GM21576 (cell line): ENCODE data around the gene SLC38A3.
"Not testable (repeated sequence)": the region's sequence is repeated elsewhere in the genome, so short reads cannot be mapped to it uniquely, and the experiment has no call there.

Experiments used
- ATAC-seq: cut with Tn5 transposase; IDR thresholded peaks from one replicate; pipeline ENCODE4 v1.9.1; 2021; ENCODE audit warnings: mild to moderate bottlenecking, moderate library complexity; ENCODE audit not compliant: unreplicated experiment

Gene SLC38A3

DNA sequence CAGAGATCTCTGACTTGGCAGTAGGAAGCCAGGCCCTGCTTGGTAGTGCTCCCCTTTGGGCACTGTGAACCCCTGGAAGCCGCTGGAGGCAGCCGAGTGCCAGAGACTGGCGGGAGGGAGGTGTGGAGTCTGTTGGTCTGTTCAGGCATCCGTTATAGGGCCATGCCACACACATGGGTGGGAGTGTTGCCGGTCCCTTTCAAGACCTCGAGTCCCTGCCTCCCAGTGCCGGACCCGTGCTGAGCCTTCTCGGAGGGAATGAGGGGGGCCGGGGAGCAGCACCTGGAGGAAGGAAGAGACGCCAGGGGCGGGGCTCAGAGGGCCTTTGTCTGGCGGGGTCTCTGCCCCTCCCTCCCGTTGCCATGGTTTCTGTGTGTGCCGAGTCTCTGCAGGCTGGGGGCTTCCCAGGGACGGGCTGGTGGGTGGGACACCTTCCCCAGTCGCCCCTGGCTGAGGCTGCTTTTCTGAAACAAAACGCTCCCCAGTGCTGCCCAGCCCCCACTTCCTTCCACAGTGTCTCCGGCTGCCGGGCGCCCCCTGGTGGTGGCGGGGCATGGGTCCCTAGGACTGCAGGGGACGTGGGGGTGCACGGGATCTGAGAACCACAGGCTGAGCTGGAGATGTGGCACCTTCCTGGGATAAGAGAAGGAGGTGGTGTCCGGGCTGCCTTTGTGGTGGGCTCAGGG is 40.9 kb downstream of the SLC38A3 start:
- ATAC-seq = peak; percentile 53

DNA sequence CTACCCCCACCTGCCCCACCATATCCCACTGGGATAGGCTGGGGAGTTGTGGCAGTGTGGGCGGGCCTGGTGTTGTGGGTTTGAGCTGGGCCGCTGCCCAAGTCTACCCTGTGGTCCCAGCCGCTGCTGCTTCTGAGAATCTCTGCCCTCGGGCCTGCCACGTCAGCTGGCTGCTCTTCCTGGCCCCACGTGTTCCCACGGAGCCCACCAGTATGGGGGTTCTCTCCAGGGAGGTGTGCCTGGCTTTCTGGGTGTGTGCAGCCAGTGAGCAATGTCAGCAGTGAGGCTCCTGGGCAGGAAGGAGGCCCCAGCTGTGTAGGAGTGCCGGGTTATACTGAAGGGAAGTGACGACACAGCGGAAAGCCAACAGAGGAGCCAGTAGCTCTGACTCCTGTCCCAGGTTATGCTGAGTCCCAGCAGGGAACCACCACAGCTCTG is 41.5 kb downstream of the SLC38A3 start:
- ATAC-seq = peak; percentile 46

DNA sequence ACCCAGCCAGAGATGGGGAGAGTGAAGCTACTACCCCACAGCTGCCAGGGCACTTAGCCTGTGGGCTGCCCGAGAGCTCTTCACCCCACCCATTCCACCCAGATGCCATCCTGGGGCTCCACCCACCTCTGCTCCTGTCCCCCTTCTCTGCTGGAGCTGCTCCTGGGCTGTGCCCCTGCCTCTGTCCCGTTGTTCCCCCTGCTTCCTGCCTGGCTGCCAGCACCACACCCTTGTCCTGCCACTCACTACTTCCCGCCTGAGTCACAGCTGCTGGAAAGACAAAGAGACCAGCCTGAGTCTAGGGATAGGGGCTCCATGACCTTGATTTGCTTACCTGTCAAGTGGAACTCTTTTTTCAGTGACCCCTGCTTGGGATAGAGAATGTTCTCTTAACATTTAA is 43.3 kb downstream of the SLC38A3 start:
- ATAC-seq = no peak

DNA sequence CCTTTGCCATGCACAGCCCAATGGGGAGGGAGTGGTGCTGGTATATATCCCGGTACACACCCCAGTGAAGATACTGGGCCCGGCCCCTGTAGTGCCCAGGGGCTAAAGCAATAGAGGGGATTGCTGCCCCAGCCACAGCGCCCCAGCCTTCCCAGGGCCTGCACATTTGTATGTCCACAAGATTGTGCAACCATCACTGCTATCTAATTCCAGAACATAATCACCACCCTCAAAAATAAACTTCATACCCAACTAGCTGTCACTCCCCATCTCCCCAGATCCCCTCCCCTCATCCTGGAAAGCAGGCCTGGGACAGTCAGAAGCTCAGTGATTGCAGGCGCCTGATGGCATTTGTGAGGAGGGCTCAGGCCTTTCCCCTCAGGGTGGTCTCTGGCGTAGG is 44.4 kb downstream of the SLC38A3 start:
- ATAC-seq = no peak

DNA sequence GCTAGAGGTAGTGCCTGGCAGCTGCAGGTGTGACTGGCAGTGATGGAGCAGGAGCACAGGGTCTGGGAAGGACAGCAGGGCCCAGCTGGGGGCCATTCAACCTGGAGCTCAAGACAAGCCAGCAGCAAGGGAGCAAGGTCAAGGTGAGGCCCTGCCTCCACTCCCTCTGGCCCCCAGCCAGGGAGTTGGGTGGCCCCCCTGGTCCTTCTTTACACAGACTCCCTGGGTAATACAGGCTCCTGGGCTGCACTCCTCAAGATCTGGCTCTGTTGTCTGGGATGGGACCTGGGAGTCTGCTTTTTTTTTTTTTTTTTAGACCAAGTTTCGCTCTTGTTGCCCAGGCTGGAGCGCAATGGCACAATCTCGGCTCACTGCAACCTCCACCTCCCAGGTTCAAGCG is 45.4 kb downstream of the SLC38A3 start:
- no peak for ATAC-seq

DNA sequence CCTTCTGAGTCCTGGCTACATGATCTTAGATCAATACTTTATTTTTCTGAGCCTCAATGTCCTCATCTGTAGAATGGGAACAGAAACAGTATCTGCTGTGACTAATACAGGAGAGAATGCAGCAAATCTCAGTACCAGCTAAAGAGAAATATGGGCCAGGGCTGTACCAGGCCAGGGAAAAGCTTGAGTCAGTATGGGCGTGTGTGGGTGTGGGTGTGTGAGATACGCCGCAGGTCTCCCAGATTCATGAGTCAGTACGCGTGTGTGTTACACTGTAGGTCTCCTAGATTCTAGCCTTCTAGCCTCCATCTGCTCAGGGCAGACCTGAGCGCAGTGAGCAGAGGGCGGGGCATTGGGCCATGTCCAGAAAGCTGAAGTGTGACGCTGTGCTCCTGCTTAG is 46.1 kb downstream of the SLC38A3 start:
- ATAC-seq = no peak

DNA sequence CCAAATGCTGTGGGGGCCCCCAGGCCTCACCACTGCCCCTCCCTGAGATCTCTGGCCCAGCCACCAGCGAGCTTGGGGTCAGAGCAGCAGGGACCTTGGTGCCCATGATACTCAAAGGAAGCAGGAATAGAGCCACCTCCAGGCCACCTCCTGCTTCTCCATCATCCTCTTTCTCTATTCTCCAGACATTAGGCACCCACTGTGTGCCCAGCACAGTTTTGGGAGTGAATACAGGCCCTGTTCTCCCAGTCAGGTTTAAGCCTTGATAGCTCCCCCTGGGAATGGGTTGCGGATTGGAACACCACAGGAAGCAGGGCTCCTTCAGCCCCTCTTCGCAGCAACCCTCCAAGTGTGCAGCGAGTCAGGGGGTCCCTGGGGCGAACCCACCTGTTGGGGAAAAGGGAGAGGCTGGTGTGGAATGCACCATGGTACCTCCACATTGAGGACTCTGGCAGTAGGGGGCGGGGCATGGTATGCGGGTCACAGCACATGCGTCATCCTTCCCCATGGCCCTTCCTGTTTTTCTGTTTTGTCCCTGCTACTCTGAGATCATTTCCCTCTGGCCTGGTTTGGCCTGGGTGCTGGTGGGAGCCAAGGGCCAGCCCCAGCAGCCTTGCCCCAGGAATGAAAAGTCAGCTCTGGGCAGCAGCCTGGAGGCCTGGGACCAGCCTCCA is 49.6 kb downstream of the SLC38A3 start:
- no peak for ATAC-seq

DNA sequence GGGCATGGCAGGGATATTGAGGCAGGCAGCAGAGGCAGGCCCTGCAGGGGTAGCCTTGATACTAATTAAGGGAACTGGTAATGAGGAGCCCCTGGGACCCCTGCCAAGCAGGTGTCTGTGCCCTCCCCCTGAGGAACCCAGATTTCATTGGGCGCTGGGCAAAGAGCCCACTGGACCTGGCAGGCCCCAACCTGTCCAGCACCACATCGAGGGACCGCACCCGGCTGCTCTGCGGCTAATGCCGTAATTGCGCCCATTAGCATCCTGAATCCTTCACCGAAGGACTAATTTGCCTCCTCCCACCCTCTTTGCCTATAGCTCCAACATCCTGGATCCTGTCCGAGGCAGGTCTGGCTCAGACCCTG is 50.2 kb downstream of the SLC38A3 start:
- no peak for ATAC-seq

DNA sequence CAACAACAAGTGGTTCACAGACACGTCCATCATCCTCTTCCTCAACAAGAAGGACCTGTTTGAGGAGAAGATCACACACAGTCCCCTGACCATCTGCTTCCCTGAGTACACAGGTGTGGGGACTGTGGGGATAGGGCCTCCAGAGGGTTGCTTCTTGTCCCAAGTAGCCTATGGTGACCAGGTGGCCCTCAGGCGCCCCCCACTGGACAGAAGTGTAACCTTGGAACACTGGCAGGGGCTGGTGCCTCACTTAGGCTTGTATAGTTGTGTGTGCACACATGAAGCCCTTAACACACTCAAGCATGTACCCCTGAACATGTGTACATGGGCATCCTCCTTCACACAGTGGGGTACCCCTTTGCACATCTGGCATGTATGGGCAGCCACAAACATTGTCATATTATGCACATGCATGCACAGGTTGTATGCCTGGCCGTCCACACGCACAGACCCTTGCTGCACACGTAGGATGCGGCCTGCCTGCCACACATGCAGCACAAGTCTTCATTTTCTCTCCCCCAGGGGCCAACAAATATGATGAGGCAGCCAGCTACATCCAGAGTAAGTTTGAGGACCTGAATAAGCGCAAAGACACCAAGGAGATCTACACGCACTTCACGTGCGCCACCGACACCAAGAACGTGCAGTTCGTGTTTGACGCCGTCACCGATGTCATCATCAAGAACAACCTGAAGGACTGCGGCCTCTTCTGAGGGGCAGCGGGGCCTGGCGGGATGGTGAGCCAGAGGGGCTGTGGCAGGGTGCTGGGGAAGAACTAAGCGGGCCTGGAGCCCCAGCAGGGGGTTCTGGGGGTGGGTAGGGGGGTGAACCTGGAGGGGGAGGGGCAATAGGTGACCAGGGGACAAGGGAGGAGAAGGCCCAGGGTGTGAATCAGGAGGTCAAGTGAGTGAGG is 52.2 kb downstream of the SLC38A3 start:
- no peak for ATAC-seq

DNA sequence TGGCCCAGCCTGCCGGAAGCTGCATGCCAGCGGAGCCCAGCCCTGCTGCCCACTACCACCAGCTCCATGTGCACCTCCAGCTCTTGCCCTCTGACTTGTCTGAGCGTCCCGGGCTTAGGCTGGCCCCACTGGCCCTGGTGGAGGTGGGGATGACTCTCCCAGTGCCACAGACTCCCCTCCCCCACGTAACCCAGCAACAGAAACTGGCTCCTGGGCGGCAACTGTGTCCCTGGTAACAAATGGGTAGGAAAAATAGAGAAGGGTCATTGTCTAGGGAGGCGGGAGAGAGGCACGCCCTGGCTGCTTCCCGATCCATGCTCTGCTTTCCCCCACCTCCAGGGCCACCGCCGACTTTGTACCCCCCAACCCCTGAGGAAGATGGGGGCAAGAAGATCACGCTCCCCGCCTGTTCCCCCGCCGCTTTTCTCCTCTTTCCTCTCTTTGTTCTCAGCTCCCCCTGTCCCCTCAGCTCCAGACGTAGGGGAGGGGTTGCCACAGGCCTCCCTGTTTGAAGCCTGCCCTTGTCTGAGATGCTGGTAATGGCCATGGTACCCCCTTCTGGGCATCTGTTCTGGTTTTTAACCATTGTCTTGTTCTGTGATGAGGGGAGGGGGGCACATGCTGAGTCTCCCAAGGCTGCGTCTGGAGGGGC is 53.1 kb downstream of the SLC38A3 start:
- no peak for ATAC-seq

DNA sequence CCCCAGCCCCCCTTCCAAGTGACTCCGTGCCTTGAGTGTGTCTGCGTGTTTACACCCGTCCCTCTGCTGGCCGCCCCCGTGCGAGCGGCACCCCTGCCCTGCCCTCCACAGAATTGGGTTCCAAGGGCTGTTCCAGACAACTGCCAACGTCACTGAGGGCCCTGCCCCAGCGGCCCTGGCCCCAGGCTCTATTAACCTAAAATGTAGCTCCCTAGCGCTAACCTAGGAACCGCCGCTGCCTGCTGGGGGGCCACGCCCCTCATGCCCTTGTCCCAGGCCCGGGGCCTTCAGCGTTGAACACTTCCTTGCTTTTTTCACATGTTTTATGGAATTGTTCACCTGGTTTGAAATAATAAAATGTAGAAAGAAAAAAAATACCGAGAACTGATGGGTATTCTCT is 53.9 kb downstream of the SLC38A3 start:
- ATAC-seq = no peak

DNA sequence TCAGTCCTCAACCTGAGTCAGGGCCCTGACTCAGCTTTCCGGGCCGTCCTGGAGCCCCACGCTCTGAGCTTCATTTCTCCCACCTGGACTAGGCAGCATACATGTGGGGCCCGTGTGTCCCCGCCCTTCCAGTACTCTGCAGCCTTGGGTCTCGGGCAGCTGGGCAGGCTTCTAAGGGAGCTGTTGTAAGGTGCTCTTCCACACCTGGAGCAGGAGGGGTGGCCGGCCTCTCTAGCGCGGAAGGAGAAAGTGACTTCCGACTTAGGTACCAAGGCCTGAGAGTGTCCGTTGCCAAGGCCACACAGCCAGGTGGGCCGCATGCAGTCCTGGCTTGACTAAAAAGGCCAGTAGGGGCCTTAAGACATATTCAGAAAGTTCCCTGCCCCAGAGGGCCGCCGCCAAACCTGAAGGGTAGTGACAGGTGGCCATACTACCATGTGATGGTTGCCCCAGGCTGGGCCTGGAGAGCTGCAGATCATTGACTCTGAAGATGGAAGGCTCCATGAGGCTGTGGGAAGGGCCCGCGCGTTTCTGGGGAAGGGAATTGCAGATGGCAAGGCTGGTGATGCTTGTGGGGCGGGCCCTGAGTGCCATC is 54.5 kb downstream of the SLC38A3 start:
- peak; percentile 24 for ATAC-seq

DNA sequence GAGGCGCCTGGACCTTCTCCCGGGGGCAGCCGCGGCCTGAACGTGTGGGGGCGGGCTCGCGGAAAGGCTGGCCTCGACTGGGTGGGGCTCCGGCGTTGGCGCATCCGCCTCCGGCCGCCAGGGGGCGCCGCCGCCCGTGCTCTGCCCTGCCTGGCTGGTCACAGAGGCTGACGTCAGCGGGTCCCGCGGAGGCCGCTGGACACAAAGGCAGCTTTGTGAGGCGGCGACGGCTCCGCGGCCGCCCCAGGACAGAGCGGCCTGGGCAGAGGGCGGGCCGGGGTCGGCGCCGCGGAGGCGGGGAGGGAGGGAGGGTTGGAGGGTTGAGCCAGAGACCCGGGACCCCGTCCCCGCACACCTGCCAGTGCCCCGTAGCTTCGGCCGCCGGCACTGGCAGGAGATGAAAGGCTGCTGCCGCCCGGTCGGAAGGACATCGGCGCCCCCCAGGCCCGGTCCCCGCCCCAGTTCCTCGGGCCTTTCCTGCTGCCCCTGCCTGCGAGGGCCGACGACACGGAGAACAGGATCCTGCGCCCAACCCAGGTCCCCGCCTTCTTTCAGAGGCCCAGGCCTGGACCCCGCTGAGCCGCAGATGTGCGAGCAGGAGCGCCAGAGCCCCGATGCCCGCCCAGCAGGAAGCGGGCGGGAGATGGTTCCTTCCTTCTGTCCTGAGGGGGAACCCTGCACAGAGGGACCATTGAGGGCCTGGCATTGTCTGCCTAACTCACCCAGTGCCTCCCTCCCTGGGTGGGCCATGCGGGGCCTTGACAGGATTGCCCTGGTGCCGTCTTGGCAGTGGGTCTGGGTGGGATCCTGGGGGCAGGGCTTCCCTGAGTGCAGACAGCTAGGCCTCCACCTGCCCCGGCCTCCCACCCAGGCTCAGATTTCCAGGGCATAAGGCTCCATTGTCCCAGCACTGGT is 55.2 kb downstream of the SLC38A3 start:
- peak; percentile 87 for ATAC-seq

DNA sequence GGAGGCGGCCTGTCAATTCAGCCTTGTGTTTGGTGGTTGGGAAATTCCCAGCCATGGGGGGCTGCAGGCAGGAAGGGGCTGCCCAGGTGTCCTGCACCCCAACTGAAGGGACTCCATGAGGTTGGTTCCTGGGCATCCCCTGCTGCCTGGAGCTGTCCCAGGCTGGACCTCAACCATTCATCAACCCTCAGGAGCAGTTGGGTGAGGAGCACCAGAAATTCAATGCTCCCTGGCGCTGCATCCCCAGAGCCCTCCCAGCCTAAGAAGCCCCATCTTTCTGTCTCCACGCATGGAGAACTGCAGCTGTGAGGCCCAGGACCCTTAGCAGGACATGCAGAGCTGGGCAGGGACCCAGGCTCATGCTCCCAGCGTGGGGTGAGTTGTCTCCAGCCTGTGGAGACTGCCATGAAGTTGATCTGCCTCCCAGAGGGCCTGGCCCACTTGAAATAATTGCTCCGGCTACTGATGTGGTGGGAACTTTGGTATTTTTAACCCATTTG is 55.9 kb downstream of the SLC38A3 start:
- no peak for ATAC-seq

DNA sequence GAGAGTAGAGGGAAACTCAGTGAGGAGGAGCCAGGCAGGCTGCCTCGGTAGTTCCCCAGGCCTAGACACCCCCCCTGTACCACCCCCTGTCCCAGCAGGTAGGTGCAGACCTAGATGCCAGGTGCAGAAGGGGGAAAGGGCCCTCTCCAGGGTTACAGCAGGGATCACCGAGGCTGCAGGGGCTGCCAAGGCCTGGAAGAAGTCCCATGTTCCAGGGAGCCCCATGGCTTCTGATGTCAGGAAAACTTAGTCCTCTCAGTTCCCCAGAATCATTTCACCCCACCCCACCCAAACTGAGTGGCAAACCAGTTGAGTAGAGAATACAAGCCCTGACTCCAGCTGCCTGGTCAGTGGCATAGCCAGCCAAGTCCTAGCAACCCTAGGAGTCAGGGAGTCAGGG is 56.4 kb downstream of the SLC38A3 start:
- ATAC-seq = no peak

DNA sequence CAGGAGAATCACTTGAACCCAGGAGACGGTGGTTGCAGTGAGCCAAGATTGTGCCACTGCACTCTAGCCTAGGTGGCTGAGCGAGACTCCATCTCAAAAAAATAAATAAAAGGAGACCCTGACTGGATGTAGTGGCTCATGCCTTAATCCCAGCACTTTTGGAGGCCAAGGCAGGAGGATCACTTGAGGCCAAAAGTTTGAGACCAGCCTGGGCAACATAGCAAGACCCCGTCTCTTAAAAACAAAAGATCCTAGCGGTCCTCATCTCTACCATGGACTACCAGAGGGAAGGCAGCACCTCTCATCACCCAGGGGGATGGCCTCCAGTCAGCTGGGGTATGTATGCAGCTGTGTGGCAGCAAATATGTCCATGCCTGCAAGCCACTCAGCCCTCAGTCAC is 57.1 kb downstream of the SLC38A3 start:
- ATAC-seq = not testable (repeated sequence)

DNA sequence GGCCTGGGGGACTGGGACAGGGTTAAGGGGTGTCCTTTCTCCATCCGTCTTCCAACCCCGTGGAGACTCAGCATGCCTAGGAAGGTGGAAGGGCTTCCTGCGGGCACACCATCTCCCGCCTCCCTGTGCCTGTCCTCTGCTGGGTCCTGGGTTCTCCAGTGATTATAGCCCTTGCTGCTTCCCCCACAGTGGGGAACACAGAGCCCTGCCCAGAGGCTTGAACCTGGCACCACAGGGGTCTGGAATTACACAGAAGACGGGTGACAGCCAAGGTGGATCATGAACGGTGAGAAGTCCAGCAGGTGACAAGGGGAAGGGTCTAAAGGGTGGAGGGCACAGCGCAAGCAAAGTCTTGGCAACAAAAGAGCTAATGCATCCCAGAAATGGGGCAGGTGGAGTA is 57.7 kb downstream of the SLC38A3 start:
- no peak for ATAC-seq

DNA sequence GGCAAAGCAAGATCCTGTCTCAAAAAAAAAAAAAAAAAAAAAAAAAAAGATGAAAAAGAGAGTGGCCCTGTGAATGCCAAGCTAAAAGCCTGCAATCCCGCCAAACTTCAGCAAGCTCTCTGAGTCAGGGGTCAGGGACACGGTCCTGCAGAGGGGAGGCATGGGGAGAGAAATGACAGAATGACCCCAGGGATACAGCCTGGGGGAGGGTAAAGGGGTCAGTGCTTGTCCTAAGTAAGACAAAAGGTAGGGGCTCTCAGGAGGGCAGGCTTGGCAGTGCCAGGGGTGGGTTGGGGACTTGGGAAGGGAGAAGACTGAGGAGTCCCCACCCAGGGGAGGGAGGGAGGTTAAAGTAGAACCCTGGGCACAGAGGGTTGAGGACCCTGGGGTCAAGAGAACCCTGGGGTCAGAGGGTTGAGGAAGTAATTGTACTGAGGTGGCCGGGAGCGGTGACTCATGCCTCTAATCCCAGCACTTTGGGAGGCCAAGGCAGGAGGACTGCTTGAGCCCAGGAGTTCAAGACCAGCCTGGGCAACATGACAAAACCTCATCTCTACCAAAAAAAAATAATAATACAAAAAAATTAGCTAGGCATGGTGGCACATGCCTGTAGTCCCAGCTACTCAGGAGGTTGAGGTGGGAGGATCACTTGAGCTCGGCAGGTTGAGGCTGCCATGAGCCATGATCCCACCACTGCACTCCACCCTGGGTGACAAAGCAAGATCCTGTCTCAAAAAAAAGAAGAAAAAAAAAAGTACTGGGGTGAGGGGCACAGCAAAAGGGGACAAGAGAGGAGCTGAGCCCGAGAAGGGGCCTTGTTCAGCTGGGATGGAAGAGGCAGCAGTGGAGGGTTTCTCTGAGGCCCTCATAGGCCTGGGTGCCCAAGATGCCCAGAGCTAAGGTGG is 58.7 kb downstream of the SLC38A3 start:
- no peak for ATAC-seq
